GM15510 (cell line): ENCODE data around the gene SNX27.

Experiments used
- POLR2A ChIP-seq: IDR thresholded peaks from 3 replicates; pipeline ENCODE4 v1.6.1; 2011; ENCODE audit warnings: borderline replicate concordance; ENCODE audit not compliant: insufficient read length; ENCODE audit errors: extremely low read depth

Gene SNX27

DNA sequence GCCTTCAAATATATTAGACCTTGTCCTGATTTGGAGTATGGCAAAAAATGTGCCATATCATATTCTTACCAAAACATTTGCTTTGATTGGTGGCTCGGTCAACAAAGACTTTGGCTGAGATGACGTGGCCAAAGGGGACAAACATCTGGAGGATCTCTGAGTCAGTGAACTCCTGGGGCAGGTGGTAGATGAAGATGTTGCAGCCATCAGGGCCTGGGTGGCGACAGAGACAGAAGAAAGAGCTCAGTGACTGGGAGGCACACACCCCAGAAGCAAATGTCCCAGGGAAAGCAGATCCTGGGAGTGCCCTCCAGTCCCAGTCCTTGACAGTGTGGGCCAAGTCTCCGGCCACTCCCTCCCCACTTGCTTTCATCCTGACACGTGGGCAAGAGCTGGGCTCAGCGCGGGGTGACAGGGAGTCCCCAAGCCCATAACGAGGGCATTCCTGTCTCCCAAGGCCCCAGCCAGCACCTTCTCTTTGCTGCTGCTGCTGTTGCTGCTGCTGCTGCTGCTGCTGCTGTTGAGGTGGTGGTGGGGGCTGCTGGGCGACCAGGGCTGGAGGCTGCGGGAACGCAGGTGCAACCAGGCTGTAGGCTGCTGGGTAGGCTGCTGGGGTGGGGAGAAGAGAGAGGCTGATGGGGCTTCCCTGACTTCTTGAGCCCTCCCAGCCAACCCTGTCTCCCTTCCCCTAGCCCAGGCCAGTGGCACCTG is 94.1 kb downstream of the SNX27 start:
- no peak for TF ChIP-seq POLR2A

DNA sequence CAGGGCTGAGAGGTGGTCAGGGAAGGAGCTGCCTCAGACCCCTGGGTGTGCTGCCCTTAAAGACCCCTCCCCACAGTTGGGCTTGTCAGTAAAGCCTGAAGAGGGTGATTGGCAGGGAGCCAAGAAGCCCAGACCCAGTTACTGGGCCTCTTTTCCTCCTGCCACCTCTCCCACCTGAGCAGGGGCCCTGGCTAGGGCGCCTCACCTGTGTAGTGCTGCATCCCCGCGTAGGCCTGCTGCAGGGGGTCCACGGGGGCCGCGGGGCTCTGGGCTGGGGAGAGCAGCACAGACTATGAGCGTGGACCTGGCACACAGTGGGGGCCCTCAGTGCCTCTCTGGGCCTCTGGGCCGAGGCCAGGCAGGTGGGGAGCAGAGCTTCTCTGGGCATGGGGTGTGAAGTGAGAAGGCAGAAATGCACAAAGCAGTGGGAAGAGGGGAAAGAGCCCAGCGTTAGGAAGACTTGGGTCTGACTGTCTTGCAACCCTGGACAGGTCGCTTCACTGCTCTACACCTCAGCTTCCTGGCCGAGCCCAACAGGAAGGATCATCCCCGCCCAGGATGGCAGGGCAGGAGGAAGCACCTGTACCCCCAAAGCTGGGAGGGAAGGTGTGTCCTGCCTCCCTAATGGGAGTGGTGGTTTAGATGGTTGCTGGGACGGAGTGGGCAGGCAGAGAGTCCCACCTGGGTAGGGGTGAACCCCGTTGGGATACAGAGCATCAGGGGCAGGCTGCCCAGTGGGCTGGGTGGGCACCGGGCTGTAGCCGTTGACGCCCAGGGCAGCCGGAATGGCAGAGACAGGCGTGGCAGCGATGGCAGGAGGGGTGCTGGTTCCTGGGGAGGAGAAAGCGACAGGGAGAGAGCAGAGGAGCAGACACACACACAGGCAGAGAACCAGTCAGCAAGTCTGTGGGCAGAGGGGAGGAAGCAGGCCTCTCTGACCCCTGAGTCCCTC is 94.9 kb downstream of the SNX27 start:
- no peak for TF ChIP-seq POLR2A

DNA sequence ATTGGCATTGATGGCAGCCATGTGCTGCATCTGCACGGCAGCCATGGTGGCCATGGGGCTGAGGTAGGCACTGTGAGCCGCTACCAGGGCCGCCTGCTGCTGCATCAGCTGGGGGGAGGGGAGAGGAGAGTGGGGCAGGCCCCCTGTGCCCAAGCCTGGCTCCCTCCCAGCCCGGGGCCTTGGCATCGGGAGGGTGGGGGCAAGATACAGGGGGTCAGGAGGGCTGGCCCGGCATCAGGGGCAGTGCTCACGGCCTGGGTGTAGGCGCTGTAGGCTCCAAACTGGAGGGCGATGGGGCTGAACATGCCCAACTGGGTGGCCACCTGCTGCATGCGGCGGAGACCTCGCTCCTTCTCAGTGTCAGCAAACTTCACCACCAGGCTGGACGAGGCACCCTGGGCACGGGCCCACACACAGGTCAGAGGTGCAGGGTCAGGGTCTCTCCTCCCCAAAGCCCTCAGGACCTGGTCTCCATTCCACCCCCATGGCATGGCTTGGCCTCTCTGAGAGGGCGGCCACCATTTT is 95.8 kb downstream of the SNX27 start:
- TF ChIP-seq POLR2A = no peak

DNA sequence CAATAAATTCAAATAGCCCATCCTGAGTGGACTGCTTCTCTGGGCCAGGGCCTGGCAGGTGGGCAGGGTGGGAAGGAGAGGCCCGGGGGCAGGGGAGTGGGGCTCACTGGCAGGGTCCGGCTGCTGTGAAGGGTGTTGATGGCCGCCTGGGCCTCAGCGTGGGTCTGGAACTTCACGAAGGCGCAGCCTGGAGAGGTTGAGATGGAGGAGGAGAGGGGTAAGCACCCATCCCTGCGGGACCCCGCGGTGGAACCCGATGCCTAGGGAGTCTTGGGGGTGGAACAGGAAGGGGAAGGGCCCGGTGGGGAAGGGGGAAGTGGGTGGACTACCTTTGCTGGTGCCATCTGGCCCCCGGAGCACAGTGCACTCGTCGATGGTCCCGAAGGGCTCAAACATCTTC is 97.0 kb downstream of the SNX27 start:
- TF ChIP-seq POLR2A = no peak

DNA sequence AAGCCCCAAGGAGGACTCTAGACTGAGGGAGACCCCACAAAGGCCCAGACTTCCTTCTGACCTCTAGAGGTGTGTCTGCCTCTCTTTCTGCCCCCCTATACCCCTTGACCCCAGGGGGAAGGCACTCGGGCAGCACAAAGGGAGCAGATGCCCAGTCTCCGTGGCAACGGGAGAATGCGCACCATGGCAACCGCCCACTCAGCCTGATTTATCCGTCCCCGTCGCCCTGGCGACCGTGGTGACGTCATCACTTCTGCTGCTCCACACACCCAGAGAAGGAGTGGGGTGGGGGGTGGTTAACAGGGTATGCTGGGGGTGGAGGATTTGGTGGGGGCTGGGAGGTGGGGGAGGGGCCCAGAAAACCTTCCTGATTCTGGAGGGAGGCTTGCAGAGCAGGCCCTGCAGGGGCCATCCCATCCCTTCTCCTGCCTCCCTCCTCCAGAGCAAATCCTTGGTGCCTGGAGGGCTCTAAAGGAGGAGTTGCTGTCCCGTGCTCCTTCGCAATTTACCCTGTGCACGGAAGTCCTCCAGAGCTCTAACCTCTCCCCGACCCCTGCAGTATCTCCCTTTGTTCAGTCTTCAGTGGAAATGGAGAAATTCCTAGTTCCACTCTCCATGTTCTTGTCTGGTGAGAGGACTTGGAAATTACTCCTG is 98.5 kb downstream of the SNX27 start:
- no peak for TF ChIP-seq POLR2A

DNA sequence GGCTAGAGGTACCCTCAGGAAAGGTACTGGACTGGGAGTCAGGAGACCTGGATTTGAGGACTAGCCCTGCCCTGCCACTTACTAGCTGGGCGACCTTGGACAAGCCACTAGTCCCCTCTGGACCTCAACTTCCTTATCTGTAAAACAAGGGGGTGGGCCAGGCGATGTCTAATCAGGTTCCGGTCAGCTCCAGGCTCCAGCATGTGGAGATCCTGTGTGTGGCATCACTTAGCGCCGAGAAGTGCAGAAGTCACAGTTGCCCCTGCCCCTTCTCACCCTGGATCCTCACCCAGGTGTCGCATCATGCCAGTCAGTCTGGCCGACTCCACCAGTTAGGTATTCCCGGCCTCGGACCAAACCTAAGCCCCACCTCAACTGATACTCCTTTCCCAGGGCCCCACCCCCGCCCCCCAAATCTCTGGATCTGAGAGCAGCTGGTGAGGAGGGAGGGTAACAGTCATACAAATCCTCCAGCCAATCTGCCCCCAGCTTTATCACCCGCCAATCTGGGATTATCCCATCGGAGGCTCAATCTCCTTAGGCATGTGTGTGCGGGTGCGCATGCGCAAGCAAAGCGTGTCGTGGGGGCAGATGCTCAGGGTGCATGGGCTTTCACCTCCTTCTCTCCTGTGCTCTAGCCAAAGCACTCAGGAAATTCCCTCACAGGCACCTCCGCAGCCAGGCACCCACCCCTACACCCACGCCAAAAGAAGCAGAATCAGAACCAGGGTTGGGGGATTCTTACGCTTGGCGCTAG is 99.4 kb downstream of the SNX27 start:
- no peak for TF ChIP-seq POLR2A

DNA sequence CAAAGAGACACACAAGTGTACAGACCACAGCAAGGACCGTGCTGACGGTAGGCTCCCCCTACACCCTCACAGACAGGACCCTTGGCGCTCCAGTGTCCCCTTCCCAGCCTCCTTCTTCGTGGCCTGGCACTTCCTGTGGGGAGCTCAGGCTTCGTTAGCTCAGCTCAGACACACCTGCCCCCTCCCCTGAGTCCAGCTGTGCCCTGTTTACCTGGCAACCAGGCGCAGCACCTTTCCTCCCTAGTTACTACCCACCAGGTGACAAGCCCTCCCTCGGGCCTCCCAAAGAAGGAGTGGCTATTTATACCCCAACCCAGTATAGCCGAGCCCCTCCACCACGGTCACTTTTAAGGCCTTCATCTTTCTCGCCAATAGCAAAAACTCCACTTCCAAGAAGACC is 100.1 kb downstream of the SNX27 start:
- TF ChIP-seq POLR2A = no peak

DNA sequence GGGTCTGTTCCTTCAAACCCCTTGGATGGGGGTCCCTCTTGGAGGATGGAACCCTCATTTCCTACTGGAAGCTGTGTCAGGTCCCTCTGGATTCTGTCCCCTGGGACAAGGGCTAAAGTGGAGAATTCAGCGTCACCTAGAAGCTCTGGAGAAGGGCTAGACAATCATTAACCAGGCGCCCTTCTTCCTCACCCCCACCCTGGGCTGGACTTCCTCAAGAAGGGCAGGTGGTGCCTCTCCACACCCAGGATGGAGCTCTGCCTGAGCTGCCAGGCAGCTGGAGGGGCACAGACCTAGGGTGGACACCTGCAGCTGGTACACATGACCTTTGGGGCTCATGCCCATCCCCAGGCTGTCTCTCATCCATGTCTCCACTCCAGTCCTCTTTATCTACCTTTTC is 101.2 kb downstream of the SNX27 start:
- TF ChIP-seq POLR2A = no peak

DNA sequence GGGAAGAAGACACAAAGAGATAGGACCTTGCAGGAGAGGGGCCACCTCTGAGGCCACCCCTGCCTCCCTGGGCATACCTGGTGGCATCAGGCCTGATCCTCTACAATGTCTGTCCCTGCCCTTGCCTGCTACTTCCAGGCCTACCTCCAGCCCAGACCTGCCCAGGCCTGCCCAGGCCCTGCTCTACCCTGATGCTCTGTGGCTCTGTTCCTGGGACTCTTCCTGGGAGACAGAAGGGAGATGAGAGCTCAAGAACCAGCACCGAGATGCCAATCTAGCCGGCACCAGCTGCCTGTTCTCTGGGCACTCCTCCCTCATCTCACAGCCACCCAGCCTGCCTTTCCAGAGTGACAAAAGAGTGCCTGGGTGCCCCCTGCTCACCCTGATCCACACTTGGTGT is 102.0 kb downstream of the SNX27 start:
- TF ChIP-seq POLR2A = no peak

DNA sequence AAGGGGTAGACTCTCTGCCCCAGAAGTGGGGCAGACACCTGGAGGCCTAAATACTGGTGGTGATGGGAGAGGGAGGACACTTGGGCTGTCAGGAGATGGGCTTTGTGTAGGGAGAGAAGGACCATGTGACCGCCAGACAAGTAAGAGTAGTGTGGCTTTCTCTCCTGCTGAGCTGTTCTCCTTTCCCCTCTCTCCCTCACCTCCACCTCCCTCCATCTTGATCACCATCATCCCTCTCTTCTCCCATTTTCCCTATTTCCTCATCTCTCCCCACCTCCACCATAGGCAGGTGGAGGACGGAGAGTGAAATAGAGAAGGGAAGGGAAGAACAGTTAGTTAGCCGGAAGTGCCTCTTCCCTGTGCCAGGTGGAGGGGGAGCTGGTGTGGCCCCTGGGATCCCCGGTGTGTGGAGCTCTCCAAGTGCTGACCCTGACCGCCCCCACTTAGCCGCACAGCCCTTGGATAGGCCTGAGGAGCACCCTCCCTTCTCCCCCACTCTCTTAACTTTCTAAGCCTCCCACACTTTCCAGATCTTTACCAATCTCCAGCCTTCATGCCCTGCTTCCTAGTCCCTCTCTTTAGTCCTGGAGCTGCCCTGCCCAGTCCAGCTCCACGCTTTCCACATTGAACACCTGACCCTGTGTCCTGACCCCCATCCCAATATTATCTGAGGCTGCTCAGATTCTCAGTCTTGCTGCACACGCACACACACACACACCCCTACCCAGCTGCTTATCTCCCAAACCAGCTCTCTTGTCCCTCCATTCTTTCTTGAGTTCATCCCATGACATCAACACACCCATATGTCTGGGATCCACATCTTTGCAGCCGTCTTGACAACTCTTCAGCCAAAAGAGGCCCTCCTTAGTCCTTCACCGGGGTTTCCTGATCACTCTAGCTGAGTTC is 103.2 kb downstream of the SNX27 start:
- no peak for TF ChIP-seq POLR2A

DNA sequence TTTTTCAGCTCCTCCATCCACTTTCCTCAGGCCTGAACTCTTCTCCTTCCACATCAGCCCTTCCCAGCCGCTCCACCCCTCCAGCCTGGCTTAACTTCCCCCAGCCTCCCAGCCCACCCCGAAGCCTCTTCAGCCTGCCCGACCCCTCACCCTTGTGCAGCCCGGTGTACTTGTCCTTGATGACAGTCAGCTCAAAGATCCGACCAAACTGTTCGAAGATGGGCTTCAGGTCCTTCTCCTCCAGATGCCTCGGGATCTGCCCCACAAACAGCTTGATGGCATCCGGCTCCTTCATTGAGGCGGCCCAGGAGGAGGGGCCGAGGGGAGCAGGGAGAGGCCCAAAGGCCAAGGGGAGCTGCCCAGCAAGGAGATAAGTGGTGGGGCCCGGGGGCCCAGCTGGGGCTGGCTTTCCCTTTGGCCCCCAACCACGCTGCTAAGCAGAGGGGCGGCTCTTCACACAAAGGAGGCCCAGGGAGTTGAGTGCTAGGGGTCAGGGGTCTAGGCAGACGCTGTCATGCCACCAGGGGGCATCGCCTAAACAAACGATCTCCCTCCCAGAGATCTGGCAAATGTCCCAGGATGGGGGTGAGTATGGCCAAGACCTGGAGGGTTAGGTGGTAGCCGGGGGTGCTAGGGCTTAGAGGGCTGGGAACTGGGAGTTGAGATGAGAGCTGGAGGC is 104.0 kb downstream of the SNX27 start:
- no peak for TF ChIP-seq POLR2A

DNA sequence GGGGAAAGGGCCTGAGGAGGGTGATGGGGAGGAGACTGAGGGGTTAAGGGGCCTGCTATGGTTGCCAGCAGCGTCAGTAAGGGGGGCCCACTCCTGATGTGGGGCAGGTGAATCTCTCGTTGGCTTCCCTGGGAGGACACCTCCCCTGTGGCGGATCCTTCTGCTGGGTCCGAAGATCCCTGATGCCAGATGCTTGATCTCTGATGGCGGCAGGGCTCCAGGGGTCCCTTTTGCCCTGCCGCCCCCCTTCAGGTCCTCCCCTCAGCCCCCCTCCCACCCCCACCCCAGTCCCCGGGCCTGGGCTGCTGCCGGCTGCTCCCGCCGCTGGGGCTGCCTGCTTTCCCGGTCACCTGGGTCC is 104.5 kb downstream of the SNX27 start:
- no peak for TF ChIP-seq POLR2A
